Muscle of back (tissue), 11 donors: ENCODE results near the gene RGS1. TPM values are rescaled to one million over a fixed set of nuclear protein-coding genes. Genes with fewer than 3 reads are reported as not detected.

Experiments used
- DNase-seq, 3 donors: peaks; one replicate each; pipeline versions ENCODE4 v3.0.0 to v3.0.0-alpha.2; 2013
- polyA plus RNA-seq, 10 donors: library from polyadenylated mRNA; unstranded; fragments of 120-200 nt; gene quantifications; one replicate each; pipeline ENCODE4 v1.2.1, GENCODE V29; 2013; ENCODE audit not compliant: insufficient read length in 10 of 10

RGS1 gene
- polyA plus RNA-seq, 10 donors, result 1.1 to 8.2 (median 3.5) TPM

DNA sequence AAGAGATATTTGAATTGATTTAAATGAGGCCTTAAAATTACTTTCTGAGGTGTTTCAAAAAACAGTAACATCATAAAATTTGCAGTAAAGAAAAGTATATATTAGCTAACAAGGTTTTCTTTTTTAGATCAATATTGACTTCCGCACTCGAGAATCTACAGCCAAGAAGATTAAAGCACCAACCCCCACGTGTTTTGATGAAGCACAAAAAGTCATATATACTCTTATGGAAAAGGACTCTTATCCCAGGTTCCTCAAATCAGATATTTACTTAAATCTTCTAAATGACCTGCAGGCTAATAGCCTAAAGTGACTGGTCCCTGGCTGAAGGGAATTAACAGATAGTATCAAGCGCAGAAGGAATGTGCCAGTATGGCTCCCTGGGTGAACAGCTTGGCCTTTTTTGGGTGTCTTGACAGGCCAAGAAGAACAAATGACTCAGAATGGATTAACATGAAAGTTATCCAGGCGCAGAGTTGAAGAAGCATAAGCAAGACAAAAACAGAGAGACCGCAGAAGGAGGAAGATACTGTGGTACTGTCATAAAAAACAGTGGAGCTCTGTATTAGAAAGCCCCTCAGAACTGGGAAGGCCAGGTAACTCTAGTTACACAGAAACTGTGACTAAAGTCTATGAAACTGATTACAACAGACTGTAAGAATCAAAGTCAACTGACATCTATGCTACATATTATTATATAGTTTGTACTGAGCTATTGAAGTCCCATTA lies 3.6 kb downstream of the RGS1 start:
- no peak for DNase-seq

GRCh38 chr1:192580351-192580962 lies 4.9 kb downstream of the RGS1 start:
- DNase-seq, result peak; percentile 41 to 66 (median 51)

- DNase-seq, result no peak
Measured at GRCh38 chr1:192581131-192581927, 5.8 kb downstream of the RGS1 start.

DNA sequence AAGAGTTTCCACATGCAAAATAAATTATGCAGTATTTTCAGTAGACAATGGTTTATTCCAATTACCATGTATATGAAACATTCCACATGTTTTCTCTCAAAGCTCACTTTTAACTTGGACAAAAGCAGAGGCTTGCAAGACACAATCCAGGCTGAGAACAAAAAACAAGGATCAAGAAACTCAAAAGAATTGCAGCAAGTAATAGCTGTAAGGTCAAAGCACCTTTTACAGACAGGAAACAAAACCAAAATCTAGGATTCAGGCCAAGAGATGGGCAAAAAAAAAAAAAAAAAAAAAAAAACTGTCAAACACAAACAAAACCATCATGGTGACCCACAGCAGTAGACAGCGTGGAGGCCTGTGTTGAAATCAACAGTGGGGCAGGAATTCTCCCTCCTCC lies 9.3 kb downstream of the RGS1 start:
- no peak for DNase-seq

GRCh38 chr1:192587386-192588266 lies 12.1 kb downstream of the RGS1 start:
- peak in 1 of 3 donors; percentile 13 for DNase-seq

DNA sequence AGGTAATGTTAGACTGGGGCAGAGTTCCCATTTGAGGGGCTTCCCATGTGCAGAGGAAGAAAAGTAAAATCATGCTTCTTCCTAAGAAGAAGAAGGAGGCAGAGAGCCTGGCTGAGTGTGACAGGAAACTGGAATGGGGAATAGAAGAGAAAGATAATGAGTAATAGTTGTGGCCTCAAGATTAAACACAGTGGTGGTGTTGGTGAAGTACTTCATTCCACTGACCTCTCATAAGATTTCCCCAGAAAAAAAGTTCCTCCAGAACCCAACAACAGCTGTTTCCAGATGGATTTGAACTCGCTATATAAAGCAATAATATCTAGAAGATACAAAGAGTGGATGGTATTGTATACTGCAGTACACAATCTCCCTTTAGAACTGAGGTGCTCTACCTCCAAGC lies 13.0 kb downstream of the RGS1 start:
- DNase-seq, result no peak

- DNase-seq, result no peak
Measured at GRCh38 chr1:192589813-192590212, 14.2 kb downstream of the RGS1 start.

- DNase-seq, result peak in 1 of 3 donors; percentile 30
Measured at GRCh38 chr1:192592517-192592916, 16.9 kb downstream of the RGS1 start.

- no peak for DNase-seq
Measured at GRCh38 chr1:192592981-192593708, 17.6 kb downstream of the RGS1 start.

GRCh38 chr1:192595299-192595698 lies 19.7 kb downstream of the RGS1 start:
- DNase-seq, result no peak

GRCh38 chr1:192598589-192598988 lies 23.0 kb downstream of the RGS1 start:
- no peak for DNase-seq

DNA sequence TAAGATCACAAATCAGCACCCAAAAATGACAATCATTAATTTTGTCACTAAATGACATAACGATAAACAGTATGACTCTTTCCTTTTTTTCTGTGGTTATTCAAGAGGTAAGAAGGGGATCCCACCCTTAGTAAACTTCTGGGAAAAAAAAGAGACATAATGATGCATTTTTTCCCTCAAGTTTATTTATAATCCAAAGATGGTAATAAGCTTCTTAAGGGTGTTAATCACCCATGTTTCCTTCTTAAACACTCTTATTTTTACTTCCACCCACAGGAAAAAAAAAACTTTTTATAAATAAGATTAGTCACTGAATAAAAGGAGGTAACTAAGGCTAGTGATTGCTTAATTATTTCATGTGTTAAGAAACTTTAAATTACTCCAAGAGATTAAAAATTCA lies 24.7 kb downstream of the RGS1 start:
- no peak for DNase-seq

GRCh38 chr1:192601143-192601542 lies 25.6 kb downstream of the RGS1 start:
- no peak for DNase-seq

DNA sequence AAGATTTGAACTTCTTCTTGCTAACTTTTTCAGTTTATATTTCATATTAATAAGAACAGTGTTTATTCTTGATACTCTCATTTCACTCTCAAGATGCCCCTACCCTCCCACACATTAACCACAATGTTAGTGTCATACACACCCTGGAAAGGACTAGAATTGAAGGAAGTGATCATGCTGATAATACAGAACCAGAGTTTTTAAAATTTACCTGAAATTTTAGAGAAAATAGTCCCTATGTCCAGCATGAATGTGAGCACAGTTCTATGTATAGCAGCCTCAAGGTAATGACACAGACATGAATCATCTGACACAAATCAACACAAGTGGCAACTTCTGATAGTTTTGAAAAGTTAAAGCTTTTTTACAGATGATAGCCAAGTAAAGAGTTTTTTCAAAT lies 26.0 kb downstream of the RGS1 start:
- DNase-seq, result no peak

DNA sequence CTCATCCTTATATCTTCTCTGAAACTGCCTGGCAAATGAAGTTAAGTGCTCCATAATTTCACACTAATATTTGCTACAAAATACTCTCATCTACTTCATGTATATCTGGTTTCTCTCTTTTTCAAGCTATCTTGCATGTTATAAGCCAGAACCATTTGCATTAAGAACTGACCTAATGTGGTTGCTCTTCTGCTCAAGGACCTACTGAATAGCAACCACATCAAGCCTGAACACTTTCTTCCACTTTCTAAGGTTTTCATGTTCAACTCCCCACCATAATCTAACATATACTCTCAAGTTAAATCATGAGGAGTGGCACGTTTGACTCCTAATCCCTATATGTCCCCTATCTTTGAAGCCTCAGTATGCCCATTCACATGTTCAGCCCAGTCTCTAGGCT lies 27.2 kb downstream of the RGS1 start:
- DNase-seq, result no peak

DNA sequence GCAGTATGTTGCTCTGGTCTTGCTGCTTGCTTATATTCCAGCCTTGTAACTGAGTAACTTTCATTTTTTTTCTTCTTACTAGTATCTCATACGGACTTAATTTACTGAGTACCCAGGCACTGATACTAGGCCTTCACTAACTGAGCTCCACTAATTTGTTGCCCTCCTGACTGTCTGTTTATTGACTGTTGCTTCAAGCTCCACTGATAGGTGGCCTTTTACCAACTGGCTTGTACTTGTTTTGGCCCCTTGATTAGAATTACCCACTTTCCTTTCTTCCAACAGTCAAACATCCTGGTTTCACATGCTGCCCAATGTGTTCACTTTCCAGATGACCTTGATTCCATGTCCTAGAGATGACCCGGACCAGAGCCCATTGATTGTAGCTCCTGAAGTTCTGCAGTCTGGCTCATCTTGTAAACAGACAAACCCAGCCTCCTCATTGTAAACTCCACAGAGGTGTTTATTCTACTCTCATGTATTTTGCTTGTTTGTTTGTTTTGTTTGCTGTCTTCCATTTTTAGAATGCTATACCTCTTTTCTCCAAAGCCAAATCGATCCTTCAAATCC lies 27.7 kb downstream of the RGS1 start:
- no peak for DNase-seq

- DNase-seq, result peak in 1 of 3 donors; percentile 18
Measured at GRCh38 chr1:192604979-192605620, 29.5 kb downstream of the RGS1 start.

GRCh38 chr1:192608671-192609070 lies 33.1 kb downstream of the RGS1 start:
- DNase-seq, result no peak

- DNase-seq, result peak in 1 of 3 donors; percentile 50
Measured at GRCh38 chr1:192609110-192610079, 33.8 kb downstream of the RGS1 start.
